Muscle layer of colon (tissue), 2 donors: Measurements from ENCODE around the gene CHCT1.
"Not testable (repeated sequence)": the region's sequence is repeated elsewhere in the genome, so short reads cannot be mapped to it uniquely, and the experiment has no call there.

Experiments used
- H3K27ac ChIP-seq: one replicate; pipeline ENCODE4 v1.7.0; 2013; ENCODE audit warnings: low read depth, mild to moderate bottlenecking, low read length, moderate library complexity
- H3K27me3 ChIP-seq, 2 donors: one replicate each; pipeline ENCODE4 v1.7.0; 2013; ENCODE audit warnings: low read length in 2 of 2, mild to moderate bottlenecking in 2 of 2; ENCODE audit not compliant: insufficient read depth in 2 of 2, control insufficient read depth in 1 of 2
- H3K36me3 ChIP-seq: one replicate; pipeline ENCODE4 v1.7.0; 2013; ENCODE audit warnings: mild to moderate bottlenecking, low read length; ENCODE audit not compliant: insufficient read depth
- H3K4me1 ChIP-seq: one replicate; pipeline ENCODE4 v1.7.0; 2013; ENCODE audit warnings: mild to moderate bottlenecking, low read length; ENCODE audit not compliant: insufficient read depth
- H3K4me3 ChIP-seq, 2 donors: one replicate each; pipeline ENCODE4 v1.7.0; 2013; ENCODE audit warnings: low read length in 2 of 2, low read depth in 1 of 2, mild to moderate bottlenecking in 1 of 2, moderate library complexity in 1 of 2
- H3K9ac ChIP-seq: one replicate; pipeline ENCODE4 v1.7.0; 2013; ENCODE audit warnings: low read length
- H3K9me3 ChIP-seq: one replicate; pipeline ENCODE4 v1.7.0; 2013; ENCODE audit warnings: mild to moderate bottlenecking, low read length
- donor health status: abdominal sarcoma.
- donor health status: Adenocarcinoma of cecum.

The CHCT1 gene

GRCh38 chr17:60403962-60404361 is 18.3 kb upstream of the CHCT1 start:
- Histone ChIP-seq H3K9ac (no peak overlapping the region), H3K27me3 (no peaks in the 10 kb centered on the region), H3K27ac (no peak overlapping the region), H3K9me3 (no peaks in the 10 kb centered on the region), H3K36me3 (no peaks in the 10 kb centered on the region), H3K4me3 (no peak overlapping the region), H3K4me1 (no peaks in the 10 kb centered on the region)

DNA sequence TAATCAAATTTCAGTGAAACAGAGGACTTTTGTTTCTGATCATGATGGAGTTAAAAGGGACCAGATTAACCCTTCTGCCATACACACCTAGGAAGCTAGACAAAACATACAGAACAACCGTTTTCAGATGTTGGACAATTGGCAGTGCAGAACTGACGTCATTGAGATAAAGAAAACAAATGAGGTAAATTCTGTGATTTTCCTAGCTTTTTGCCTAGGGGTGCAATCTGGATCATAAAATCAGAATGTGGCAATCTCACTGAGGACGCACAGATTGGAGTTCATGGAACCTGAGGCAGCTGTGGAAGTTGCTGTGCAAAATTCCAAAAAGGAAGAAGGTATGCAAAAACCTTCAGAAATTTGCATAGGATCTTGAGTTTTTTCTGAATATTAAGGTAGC is 15.4 kb upstream of the CHCT1 start:
- no peaks in the 10 kb centered on the region for H3K4me1 ChIP-seq
- H3K4me3 ChIP-seq, result no peak overlapping the region
- H3K9ac ChIP-seq, result no peak overlapping the region
- no peaks in the 10 kb centered on the region for H3K9me3 ChIP-seq
- no peaks in the 10 kb centered on the region for H3K36me3 ChIP-seq
- no peak overlapping the region for H3K27ac ChIP-seq
- no peaks in the 10 kb centered on the region for H3K27me3 ChIP-seq

DNA sequence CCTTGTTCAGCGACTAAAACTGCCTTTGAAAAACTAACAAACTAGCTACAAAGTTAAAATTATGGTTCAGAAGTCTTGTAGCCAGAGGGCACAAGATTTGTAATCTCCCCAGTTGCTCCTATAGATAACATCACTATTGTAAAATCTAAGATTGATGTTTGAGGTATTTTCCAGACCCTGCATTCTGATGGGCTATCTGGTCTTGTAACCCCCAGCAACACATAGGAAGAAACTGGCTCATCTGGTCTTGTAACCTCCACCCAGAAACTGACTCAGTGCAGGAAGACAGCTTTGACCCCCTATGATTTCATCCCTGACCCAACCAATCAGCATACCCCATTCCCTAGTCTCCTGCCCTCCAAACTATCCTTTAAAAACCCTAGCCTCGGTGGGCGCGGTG is 12.3 kb upstream of the CHCT1 start:
- Histone ChIP-seq H3K9me3 (no peaks in the 10 kb centered on the region), H3K9ac (no peak overlapping the region), H3K36me3 (no peaks in the 10 kb centered on the region), H3K4me3 (no peak overlapping the region), H3K4me1 (no peaks in the 10 kb centered on the region), H3K27ac (no peak overlapping the region), H3K27me3 (no peaks in the 10 kb centered on the region)

DNA sequence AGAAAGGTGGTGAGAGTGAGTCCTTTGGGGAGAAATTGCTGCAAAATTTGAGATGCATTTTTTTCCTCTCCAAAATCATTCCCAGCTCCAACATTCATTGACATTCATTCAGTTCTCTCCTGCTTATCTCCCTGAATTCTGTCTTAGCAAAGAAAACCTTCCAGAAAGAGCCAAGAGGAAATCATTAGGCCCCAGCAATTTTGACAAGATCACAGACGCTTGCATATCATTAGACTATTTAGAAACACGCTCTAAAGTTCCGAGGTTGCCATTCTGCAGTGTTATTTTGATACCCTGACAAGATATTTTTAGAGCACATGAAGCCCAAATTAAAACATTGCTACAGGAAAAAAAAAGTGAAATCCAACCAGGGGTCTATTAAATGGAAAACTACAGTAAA is 9.6 kb upstream of the CHCT1 start:
- Histone ChIP-seq H3K9ac (no peak overlapping the region), H3K27ac (no peak overlapping the region), H3K27me3 (no peaks in the 10 kb centered on the region), H3K36me3 (no peaks in the 10 kb centered on the region), H3K9me3 (no peaks in the 10 kb centered on the region), H3K4me1 (no peaks in the 10 kb centered on the region), H3K4me3 (no peak overlapping the region)

DNA sequence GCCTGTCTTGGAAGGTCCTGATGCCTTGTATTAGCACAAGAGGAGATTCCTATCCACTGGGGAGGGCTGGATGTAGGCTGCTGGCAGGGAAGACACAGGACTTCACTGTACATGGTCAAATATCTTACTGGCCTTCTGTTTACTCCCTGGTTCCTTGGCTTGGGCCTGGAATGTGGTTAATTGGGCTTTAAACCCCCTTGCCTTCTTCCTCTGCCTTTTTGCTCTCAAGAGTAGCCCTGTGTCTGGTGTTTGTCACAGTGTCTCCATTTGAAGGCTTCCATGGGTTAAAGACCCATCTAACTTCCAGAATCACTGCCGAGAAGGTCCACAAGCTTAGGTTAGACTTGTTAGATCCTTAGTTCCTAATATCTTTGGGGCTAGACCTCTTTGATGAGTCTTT is 7.1 kb upstream of the CHCT1 start:
- Histone ChIP-seq H3K4me3 (no peak overlapping the region), H3K9me3 (no peaks in the 10 kb centered on the region), H3K27me3 (no peaks in the 10 kb centered on the region), H3K9ac (no peak overlapping the region), H3K36me3 (no peaks in the 10 kb centered on the region), H3K27ac (no peak overlapping the region), H3K4me1 (no peaks in the 10 kb centered on the region)

DNA sequence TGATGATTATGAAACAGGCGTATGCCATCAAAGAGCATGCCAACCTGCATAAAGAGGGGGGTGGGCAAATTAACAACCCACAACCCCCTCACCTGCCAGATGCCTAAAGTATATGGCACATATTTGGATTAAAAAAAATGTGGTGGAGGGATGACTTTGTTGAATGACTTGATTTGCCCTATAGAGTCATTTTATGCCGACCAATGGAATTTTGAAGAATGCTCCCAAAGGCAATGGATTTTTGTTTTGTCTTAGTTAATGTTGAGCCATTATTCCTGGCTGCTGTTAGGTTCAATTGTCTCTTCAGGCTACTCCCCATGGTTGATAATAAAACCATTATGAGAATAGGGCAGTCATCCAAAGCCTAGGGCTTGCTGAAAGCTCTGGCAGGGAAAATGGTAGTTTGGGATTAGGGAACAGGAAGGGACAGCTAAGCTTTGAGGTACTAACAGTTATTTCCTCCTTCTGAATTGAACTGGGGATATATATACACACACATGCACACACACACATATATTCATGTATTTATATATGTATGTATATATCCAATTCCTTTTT is 5.8 kb upstream of the CHCT1 start:
- Histone ChIP-seq H3K27ac (no peak overlapping the region), H3K9ac (no peak overlapping the region), H3K4me1 (peaks cover 4% of the 10 kb centered on the region), H3K27me3 (no peaks in the 10 kb centered on the region), H3K36me3 (no peaks in the 10 kb centered on the region), H3K4me3 (no peak overlapping the region), H3K9me3 (no peaks in the 10 kb centered on the region)

- H3K27ac ChIP-seq, H3K4me1 ChIP-seq, H3K9me3 ChIP-seq, H3K36me3 ChIP-seq, H3K4me3 ChIP-seq, H3K27me3 ChIP-seq, H3K9ac ChIP-seq: not testable (repeated sequence)
Measured at GRCh38 chr17:60419003-60419402, 3.3 kb upstream of the CHCT1 start.

GRCh38 chr17:60419875-60420274 is 2.4 kb upstream of the CHCT1 start:
- not testable (repeated sequence) for H3K9ac ChIP-seq, H3K27ac ChIP-seq, H3K9me3 ChIP-seq, H3K4me1 ChIP-seq, H3K4me3 ChIP-seq, H3K27me3 ChIP-seq, H3K36me3 ChIP-seq

DNA sequence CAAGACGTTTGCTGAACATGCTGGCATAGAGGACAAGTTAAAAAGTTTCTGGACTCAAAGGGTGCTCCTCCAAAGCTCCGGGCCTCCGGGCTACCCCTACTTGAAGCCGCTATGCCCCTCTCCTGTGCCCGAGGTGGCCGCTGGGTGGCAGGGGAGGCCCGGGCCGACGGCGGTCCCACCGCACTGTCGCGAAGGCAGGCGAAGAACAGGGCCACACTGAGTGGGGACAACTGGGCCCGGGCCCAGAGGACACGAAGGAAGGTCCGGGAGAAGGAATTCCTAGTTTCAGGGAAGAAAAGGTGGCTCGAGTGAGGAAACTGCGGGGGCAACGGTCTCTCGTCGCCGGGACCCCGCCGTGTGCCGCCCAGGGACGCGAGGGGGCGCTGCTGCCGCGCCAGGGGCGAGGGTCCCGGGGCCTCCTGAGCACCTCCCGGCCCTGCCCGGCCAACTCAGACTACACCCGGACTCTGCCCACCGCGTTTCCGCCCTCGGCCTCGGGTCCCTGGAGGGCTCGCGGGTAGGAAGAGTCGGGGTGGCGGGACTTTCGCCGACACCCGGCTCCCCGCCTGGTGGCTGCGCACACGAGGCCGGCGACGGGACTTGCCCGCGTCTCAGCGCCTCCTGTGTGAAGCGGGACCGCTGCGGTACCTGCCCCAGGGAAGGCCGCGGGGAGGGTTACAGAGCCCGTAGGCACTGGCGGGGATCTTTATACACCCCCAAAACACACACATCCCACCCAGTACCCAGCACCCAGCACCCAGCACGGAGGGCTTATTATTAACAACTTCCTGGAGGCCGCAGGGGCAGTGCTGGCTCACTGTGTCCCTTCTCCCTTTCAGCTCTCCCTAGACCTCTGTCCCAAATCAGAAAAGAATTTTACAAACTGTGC is 772 bp upstream of the CHCT1 start:
- Histone ChIP-seq H3K4me3 (peak overlapping the region; percentile 54 to 68), H3K4me1 (peaks cover 4% of the 10 kb centered on the region), H3K27ac (peak overlapping the region; percentile 13)

DNA sequence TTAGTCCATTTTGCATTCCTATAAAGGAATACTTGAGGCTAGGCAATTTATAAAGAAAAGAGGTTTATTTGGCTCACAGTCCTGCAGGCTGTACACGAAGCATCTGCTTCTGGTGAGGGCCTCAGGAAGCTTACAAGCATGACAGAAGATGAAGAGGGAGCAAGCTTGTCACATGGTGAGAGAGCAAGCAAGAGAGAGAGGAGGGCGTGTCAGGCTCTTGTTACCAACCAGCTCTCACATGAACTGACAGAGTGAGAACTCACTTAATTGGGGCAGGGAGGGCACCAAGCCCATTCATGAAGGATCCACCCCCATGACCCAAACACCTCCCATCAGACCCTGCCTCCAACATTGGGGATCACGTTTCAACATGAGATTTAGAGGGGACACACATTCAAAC is 1.6 kb downstream of the CHCT1 start:
- Histone ChIP-seq H3K36me3 (no peaks in the 10 kb centered on the region), H3K4me1 (peaks cover 4% of the 10 kb centered on the region), H3K27ac (no peak overlapping the region), H3K9me3 (no peaks in the 10 kb centered on the region), H3K27me3 (no peaks in the 10 kb centered on the region), H3K9ac (no peak overlapping the region), H3K4me3 (no peak overlapping the region)

More for the DNA sequence above, 772 bp upstream of the CHCT1 start:
- Histone ChIP-seq H3K36me3 (no peaks in the 10 kb centered on the region), H3K27me3 (no peaks in the 10 kb centered on the region), H3K9ac (no peak overlapping the region), H3K9me3 (no peaks in the 10 kb centered on the region)

- H3K36me3 ChIP-seq, result no peaks in the 10 kb centered on the region
- H3K27me3 ChIP-seq, result no peaks in the 10 kb centered on the region
- peaks cover 4% of the 10 kb centered on the region for H3K4me1 ChIP-seq
- H3K9me3 ChIP-seq, result no peaks in the 10 kb centered on the region
- no peak overlapping the region for H3K27ac ChIP-seq
- no peak overlapping the region for H3K4me3 ChIP-seq
- no peak overlapping the region for H3K9ac ChIP-seq
Measured at GRCh38 chr17:60425626-60426025, 3.3 kb downstream of the CHCT1 start.

GRCh38 chr17:60426596-60426995 is 4.3 kb downstream of the CHCT1 start:
- H3K4me3 ChIP-seq, result no peak overlapping the region
- H3K4me1 ChIP-seq, result no peaks in the 10 kb centered on the region
- no peak overlapping the region for H3K9ac ChIP-seq
- no peak overlapping the region for H3K27ac ChIP-seq
- no peaks in the 10 kb centered on the region for H3K36me3 ChIP-seq
- no peaks in the 10 kb centered on the region for H3K9me3 ChIP-seq
- no peaks in the 10 kb centered on the region for H3K27me3 ChIP-seq
